Measurements from ENCODE around the gene FBXO46.

FBXO46 gene, protein sequence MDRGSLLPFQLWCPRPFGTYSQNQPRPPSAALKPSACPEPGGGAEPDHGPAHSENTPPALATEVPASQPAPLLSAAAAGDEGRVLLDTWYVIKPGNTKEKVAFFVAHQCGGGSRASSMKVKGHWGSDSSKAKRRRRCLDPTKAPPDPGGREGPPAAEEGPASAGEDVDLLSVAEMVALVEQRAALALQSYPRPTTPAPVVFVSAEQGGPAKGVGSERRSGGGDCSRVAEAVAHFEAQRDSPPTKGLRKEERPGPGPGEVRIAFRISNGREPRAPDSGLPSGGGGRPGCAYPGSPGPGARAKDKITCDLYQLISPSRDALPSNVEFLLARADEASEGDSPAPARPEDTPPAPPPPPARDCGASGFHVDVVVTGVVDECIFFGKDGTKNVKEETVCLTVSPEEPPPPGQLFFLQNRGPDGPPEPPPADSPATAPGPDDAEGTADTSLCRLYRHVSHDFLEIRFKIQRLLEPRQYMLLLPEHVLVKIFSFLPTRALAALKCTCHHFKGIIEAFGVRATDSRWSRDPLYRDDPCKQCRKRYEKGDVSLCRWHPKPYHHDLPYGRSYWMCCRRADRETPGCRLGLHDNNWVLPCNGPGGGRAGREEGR

GRCh38 chr19:45730368-45731288 lies at the start of gene FBXO46:
Gene FBXO46 (minus strand): TSS chr19:45730896. CDS start chr19:45713495, 17,401 bp downstream.
- peaks cover 11% of the 10 kb centered on the region for H3K4me1 ChIP-seq (ENCODE audit: insufficient read depth, low read length)
- peak within 1 kb of the TSS; percentile 59 to 91 for H3K4me3 ChIP-seq (ENCODE audit: low read depth in 1 of 2, low read length in 2 of 2)
- no peaks in the 10 kb centered on the region for H3K36me3 ChIP-seq (ENCODE audit: insufficient read depth, low read length)
- peak within 1 kb of the TSS; percentile 97 for H3K9ac ChIP-seq (ENCODE audit: low read length)
- peak within 1 kb of the TSS; percentile 50 for H3K27ac ChIP-seq (ENCODE audit: low read depth, low read length)
- no peaks in the 10 kb centered on the region for H3K9me3 ChIP-seq (ENCODE audit: low read length)
- H3K27me3 ChIP-seq (ENCODE audit: control insufficient read depth in 1 of 2, insufficient read depth in 2 of 2, low read length in 2 of 2) = no peaks in the 10 kb centered on the region

GRCh38 chr19:45780146-45780447 lies 49.4 kb upstream of the FBXO46 start:
- peaks cover 48% of the 10 kb centered on the region for H3K4me1 ChIP-seq (ENCODE audit: insufficient read depth, low read length)

DNA sequence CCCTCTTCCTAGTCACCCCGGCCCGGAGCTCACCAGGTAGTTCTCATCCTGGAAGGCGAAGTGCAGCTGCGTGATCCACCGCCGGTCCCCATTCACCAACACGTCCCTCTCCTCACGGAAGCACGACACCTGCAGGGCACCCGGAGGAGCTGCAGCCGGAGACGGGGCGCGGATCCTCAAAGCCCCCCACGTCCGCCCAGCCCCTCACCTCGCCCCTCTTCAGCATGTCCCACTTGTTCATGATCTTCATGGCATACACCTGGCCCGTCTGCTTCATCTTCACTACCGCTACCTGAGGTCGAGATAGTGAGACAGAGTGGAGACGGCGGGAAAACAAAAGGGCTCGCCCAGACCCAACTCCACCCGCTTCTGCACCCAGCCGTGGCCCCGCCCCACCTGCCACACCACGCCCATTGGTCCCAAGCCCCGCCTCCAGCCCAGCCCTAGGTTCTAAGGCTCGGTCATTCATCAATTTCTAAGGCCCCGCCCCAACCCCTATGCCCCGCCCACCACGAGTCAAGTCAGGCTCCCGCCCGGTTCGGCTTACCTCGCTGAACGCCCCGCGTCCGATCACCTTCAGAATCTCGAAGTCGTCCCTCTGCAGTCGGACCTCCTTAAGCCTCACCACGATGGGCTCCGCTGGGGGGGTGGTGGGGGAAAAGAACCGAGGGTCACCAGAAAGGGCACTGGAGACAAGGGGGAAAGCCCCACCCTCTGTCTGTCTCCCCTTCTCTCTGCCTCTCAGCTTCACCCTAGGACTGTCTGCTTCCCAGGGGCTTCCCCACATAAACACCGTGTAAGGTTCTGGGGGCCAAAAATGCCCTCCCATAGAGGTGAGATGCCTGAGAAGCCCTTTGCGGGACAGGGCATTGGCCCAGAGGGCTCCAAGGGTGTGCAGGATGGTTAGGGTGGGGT lies 48.8 kb upstream of the FBXO46 start:
- peak overlapping the region; percentile 58 for H3K9ac ChIP-seq (ENCODE audit: low read length)
- no peaks in the 10 kb centered on the region for H3K27me3 ChIP-seq (ENCODE audit: control insufficient read depth in 1 of 2, insufficient read depth in 2 of 2, low read length in 2 of 2)
- peaks cover 37% of the 10 kb centered on the region for H3K36me3 ChIP-seq (ENCODE audit: insufficient read depth, low read length)
- H3K9me3 ChIP-seq (ENCODE audit: low read length) = no peaks in the 10 kb centered on the region
- peak overlapping the region; percentile 87 to 92 for H3K4me3 ChIP-seq (ENCODE audit: low read depth in 1 of 2, low read length in 2 of 2)
- H3K27ac ChIP-seq (ENCODE audit: low read depth, low read length) = peak overlapping the region; percentile 88
- H3K4me1 ChIP-seq (ENCODE audit: insufficient read depth, low read length) = peaks cover 42% of the 10 kb centered on the region

More at GRCh38 chr19:45780146-45780447, 49.4 kb upstream of the FBXO46 start:
- H3K4me3 ChIP-seq (ENCODE audit: low read depth in 1 of 2, low read length in 2 of 2) = peak overlapping the region; percentile 87 to 92
- peak overlapping the region; percentile 88 for H3K27ac ChIP-seq (ENCODE audit: low read depth, low read length)
- peaks cover 37% of the 10 kb centered on the region for H3K36me3 ChIP-seq (ENCODE audit: insufficient read depth, low read length)
- H3K9me3 ChIP-seq (ENCODE audit: low read length) = no peaks in the 10 kb centered on the region
- peak overlapping the region; percentile 58 for H3K9ac ChIP-seq (ENCODE audit: low read length)
- H3K27me3 ChIP-seq (ENCODE audit: control insufficient read depth in 1 of 2, insufficient read depth in 2 of 2, low read length in 2 of 2) = no peaks in the 10 kb centered on the region

GRCh38 chr19:45778010-45778661 lies 47.4 kb upstream of the FBXO46 start:
- no peak overlapping the region for H3K4me3 ChIP-seq (ENCODE audit: low read depth in 1 of 2, low read length in 2 of 2)
- H3K4me1 ChIP-seq (ENCODE audit: insufficient read depth, low read length) = peaks cover 29% of the 10 kb centered on the region
- H3K9ac ChIP-seq (ENCODE audit: low read length) = no peak overlapping the region
- H3K36me3 ChIP-seq (ENCODE audit: insufficient read depth, low read length) = peaks cover 43% of the 10 kb centered on the region
- no peaks in the 10 kb centered on the region for H3K27me3 ChIP-seq (ENCODE audit: control insufficient read depth in 1 of 2, insufficient read depth in 2 of 2, low read length in 2 of 2)
- H3K9me3 ChIP-seq (ENCODE audit: low read length) = no peaks in the 10 kb centered on the region
- peak overlapping the region; percentile 13 for H3K27ac ChIP-seq (ENCODE audit: low read depth, low read length)

- Histone ChIP-seq H3K9ac (ENCODE audit: low read length) (no peak overlapping the region), H3K36me3 (ENCODE audit: insufficient read depth, low read length) (peaks cover 49% of the 10 kb centered on the region), H3K4me3 (ENCODE audit: low read depth in 1 of 2, low read length in 2 of 2) (no peak overlapping the region), H3K27ac (ENCODE audit: low read depth, low read length) (no peak overlapping the region), H3K27me3 (ENCODE audit: control insufficient read depth in 1 of 2, insufficient read depth in 2 of 2, low read length in 2 of 2) (no peaks in the 10 kb centered on the region), H3K4me1 (ENCODE audit: insufficient read depth, low read length) (peaks cover 27% of the 10 kb centered on the region), H3K9me3 (ENCODE audit: low read length) (no peaks in the 10 kb centered on the region)
These were observed 46.8 kb upstream of the FBXO46 start for GRCh38 chr19:45777395-45777961.

DNA sequence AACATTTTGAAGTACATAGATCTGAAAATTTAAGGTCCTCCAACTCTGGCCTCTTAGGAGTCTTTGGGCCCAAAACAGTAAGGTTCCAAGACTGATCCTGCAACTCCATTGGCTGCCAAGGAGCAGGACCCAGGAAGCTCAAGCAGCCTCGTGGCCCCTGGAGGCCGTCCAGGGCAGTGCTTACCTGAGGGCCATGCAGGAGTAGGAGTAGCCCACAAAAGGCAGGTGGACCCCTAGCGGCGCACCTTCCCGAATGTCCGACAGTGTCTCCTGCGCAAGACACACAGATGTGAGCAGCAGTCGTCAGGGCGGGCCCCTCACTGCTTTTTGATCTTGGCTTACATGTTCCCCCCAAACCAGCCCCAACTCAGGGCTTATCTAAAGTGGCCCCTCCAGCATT lies 44.1 kb upstream of the FBXO46 start:
- Histone ChIP-seq H3K9ac (ENCODE audit: low read length) (no peak overlapping the region), H3K27ac (ENCODE audit: low read depth, low read length) (no peak overlapping the region), H3K4me3 (ENCODE audit: low read depth in 1 of 2, low read length in 2 of 2) (no peak overlapping the region), H3K27me3 (ENCODE audit: control insufficient read depth in 1 of 2, insufficient read depth in 2 of 2, low read length in 2 of 2) (no peaks in the 10 kb centered on the region), H3K36me3 (ENCODE audit: insufficient read depth, low read length) (peaks cover 57% of the 10 kb centered on the region), H3K4me1 (ENCODE audit: insufficient read depth, low read length) (peaks cover 22% of the 10 kb centered on the region), H3K9me3 (ENCODE audit: low read length) (no peaks in the 10 kb centered on the region)

DNA sequence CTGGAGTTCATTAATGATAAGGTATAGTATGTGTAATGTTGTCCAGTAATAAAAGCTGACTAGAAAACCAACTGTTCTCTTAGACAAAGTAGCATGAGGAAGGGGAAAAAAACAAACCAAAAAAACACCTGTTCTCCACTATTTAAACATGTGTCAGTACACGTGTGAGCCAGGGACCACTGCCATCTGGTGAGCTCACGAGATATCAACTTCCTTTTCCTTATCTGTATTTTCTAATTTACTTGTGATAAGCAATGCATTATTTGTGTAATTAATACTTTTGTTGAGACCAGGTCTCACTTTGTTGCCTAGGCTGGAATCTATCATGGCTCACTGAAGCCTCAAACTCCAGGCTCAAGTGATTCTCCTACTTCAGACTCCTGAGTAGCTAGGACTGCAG lies 42.7 kb upstream of the FBXO46 start:
- Histone ChIP-seq H3K27ac (ENCODE audit: low read depth, low read length) (no peak overlapping the region), H3K9me3 (ENCODE audit: low read length) (no peaks in the 10 kb centered on the region), H3K9ac (ENCODE audit: low read length) (no peak overlapping the region)

GRCh38 chr19:45772912-45773311 lies 42.2 kb upstream of the FBXO46 start:
- Histone ChIP-seq H3K27ac (ENCODE audit: low read depth, low read length) (no peak overlapping the region), H3K36me3 (ENCODE audit: insufficient read depth, low read length) (peaks cover 43% of the 10 kb centered on the region), H3K4me1 (ENCODE audit: insufficient read depth, low read length) (peaks cover 7% of the 10 kb centered on the region), H3K4me3 (ENCODE audit: low read depth in 1 of 2, low read length in 2 of 2) (no peak overlapping the region), H3K27me3 (ENCODE audit: control insufficient read depth in 1 of 2, insufficient read depth in 2 of 2, low read length in 2 of 2) (no peaks in the 10 kb centered on the region), H3K9ac (ENCODE audit: low read length) (no peak overlapping the region), H3K9me3 (ENCODE audit: low read length) (no peaks in the 10 kb centered on the region)

More for the DNA sequence above, 42.7 kb upstream of the FBXO46 start:
- Histone ChIP-seq H3K4me1 (ENCODE audit: insufficient read depth, low read length) (peaks cover 8% of the 10 kb centered on the region), H3K27me3 (ENCODE audit: control insufficient read depth in 1 of 2, insufficient read depth in 2 of 2, low read length in 2 of 2) (no peaks in the 10 kb centered on the region), H3K36me3 (ENCODE audit: insufficient read depth, low read length) (peaks cover 47% of the 10 kb centered on the region), H3K4me3 (ENCODE audit: low read depth in 1 of 2, low read length in 2 of 2) (no peak overlapping the region)

GRCh38 chr19:45772130-45772840 lies 41.6 kb upstream of the FBXO46 start:
- H3K4me1 ChIP-seq (ENCODE audit: insufficient read depth, low read length) = peaks cover 7% of the 10 kb centered on the region
- H3K9me3 ChIP-seq (ENCODE audit: low read length) = no peaks in the 10 kb centered on the region
- H3K36me3 ChIP-seq (ENCODE audit: insufficient read depth, low read length) = peaks cover 36% of the 10 kb centered on the region
- H3K9ac ChIP-seq (ENCODE audit: low read length) = no peak overlapping the region
- no peak overlapping the region for H3K27ac ChIP-seq (ENCODE audit: low read depth, low read length)
- H3K27me3 ChIP-seq (ENCODE audit: control insufficient read depth in 1 of 2, insufficient read depth in 2 of 2, low read length in 2 of 2) = no peaks in the 10 kb centered on the region
- H3K4me3 ChIP-seq (ENCODE audit: low read depth in 1 of 2, low read length in 2 of 2) = no peak overlapping the region
